Measurements from ENCODE around the gene ANGPTL2. TPM values are rescaled to one million over a fixed set of nuclear protein-coding genes. Genes with fewer than 3 reads are reported as not detected.

Gene ANGPTL2
- total and polyA plus RNA-seq, 5 donors from 2014 or later: not detected

- DNase-seq (no peak), ATAC-seq (ENCODE audit: low read depth in 2 of 2) (no peak)
- H3K36me3 ChIP-seq (ENCODE audit: control insufficient read depth, insufficient read depth, low read length): no peaks in the 10 kb centered on the region
- Mint-ChIP-seq H3K4me1 (no peaks in the 10 kb centered on the region), H3K27me3 (peaks cover 8% of the 10 kb centered on the region), H3K27ac (no peak overlapping the region), H3K36me3 (no peaks in the 10 kb centered on the region), H3K4me3 (no peak overlapping the region), H3K9me3 (no peaks in the 10 kb centered on the region)
- no peaks in the 10 kb centered on the region for H3K9me3 ChIP-seq (ENCODE audit: control insufficient read depth in 2 of 2, low read length in 2 of 2)
- no peaks in the 10 kb centered on the region for H3K27me3 ChIP-seq (ENCODE audit: control insufficient read depth, insufficient read depth, low read length)
- no peaks in the 10 kb centered on the region for H3K4me1 ChIP-seq (ENCODE audit: control insufficient read depth, insufficient read depth, low read length, poor library complexity, severe bottlenecking)
- H3K4me3 ChIP-seq (ENCODE audit: low read depth, low read length): no peak overlapping the region
- H3K27ac ChIP-seq (ENCODE audit: insufficient read depth, low read length, poor library complexity, severe bottlenecking): no peak overlapping the region
Observed at GRCh38 chr9:127107929-127108876, 14.2 kb downstream of the ANGPTL2 start.

GRCh38 chr9:127107171-127107928 lies 15.1 kb downstream of the ANGPTL2 start:
- Mint-ChIP-seq H3K4me1 (no peaks in the 10 kb centered on the region), H3K9me3 (no peaks in the 10 kb centered on the region), H3K4me3 (no peak overlapping the region), H3K36me3 (no peaks in the 10 kb centered on the region), H3K27ac (no peak overlapping the region), H3K27me3 (peaks cover 8% of the 10 kb centered on the region)
- Histone ChIP-seq H3K4me1 (ENCODE audit: control insufficient read depth, insufficient read depth, low read length, poor library complexity, severe bottlenecking) (no peaks in the 10 kb centered on the region), H3K4me3 (ENCODE audit: low read depth, low read length) (no peak overlapping the region), H3K9me3 (ENCODE audit: control insufficient read depth in 2 of 2, low read length in 2 of 2) (no peaks in the 10 kb centered on the region), H3K27me3 (ENCODE audit: control insufficient read depth, insufficient read depth, low read length) (no peaks in the 10 kb centered on the region), H3K27ac (ENCODE audit: insufficient read depth, low read length, poor library complexity, severe bottlenecking) (no peak overlapping the region), H3K36me3 (ENCODE audit: control insufficient read depth, insufficient read depth, low read length) (no peaks in the 10 kb centered on the region)
- DNase-seq: no peak
- no peak for ATAC-seq (ENCODE audit: low read depth in 2 of 2)

GRCh38 chr9:127106466-127106855 lies 16.0 kb downstream of the ANGPTL2 start:
- Mint-ChIP-seq H3K4me1 (no peaks in the 10 kb centered on the region), H3K27me3 (peaks cover 8% of the 10 kb centered on the region), H3K4me3 (no peak overlapping the region), H3K9me3 (no peaks in the 10 kb centered on the region), H3K36me3 (no peaks in the 10 kb centered on the region), H3K27ac (no peak overlapping the region)
- no peak overlapping the region for H3K27ac ChIP-seq (ENCODE audit: insufficient read depth, low read length, poor library complexity, severe bottlenecking)
- H3K9me3 ChIP-seq (ENCODE audit: control insufficient read depth in 2 of 2, low read length in 2 of 2): no peaks in the 10 kb centered on the region
- no peaks in the 10 kb centered on the region for H3K27me3 ChIP-seq (ENCODE audit: control insufficient read depth, insufficient read depth, low read length)
- H3K4me1 ChIP-seq (ENCODE audit: control insufficient read depth, insufficient read depth, low read length, poor library complexity, severe bottlenecking): no peaks in the 10 kb centered on the region
- H3K36me3 ChIP-seq (ENCODE audit: control insufficient read depth, insufficient read depth, low read length): no peaks in the 10 kb centered on the region
- no peak for DNase-seq
- ATAC-seq (ENCODE audit: low read depth in 2 of 2): no peak
- H3K4me3 ChIP-seq (ENCODE audit: low read depth, low read length): no peak overlapping the region

GRCh38 chr9:127105805-127106465 lies 16.5 kb downstream of the ANGPTL2 start:
- DNase-seq (no peak), ATAC-seq (ENCODE audit: low read depth in 2 of 2) (no peak)
- Histone ChIP-seq H3K36me3 (ENCODE audit: control insufficient read depth, insufficient read depth, low read length) (no peaks in the 10 kb centered on the region), H3K4me1 (ENCODE audit: control insufficient read depth, insufficient read depth, low read length, poor library complexity, severe bottlenecking) (no peaks in the 10 kb centered on the region), H3K27ac (ENCODE audit: insufficient read depth, low read length, poor library complexity, severe bottlenecking) (no peak overlapping the region), H3K27me3 (ENCODE audit: control insufficient read depth, insufficient read depth, low read length) (no peaks in the 10 kb centered on the region), H3K4me3 (ENCODE audit: low read depth, low read length) (no peak overlapping the region), H3K9me3 (ENCODE audit: control insufficient read depth in 2 of 2, low read length in 2 of 2) (no peaks in the 10 kb centered on the region)
- Mint-ChIP-seq H3K4me3 (no peak overlapping the region), H3K27ac (no peak overlapping the region), H3K4me1 (no peaks in the 10 kb centered on the region), H3K9me3 (no peaks in the 10 kb centered on the region), H3K27me3 (peaks cover 8% of the 10 kb centered on the region), H3K36me3 (no peaks in the 10 kb centered on the region)

GRCh38 chr9:127104581-127105311 lies 17.7 kb downstream of the ANGPTL2 start:
- H3K36me3 ChIP-seq (ENCODE audit: control insufficient read depth, insufficient read depth, low read length): no peaks in the 10 kb centered on the region
- Mint-ChIP-seq H3K4me1 (no peaks in the 10 kb centered on the region), H3K27me3 (peaks cover 4% of the 10 kb centered on the region), H3K27ac (peak overlapping the region in 1 of 3 donors; percentile 7), H3K36me3 (no peaks in the 10 kb centered on the region), H3K4me3 (no peak overlapping the region), H3K9me3 (no peaks in the 10 kb centered on the region)
- H3K4me1 ChIP-seq (ENCODE audit: control insufficient read depth, insufficient read depth, low read length, poor library complexity, severe bottlenecking): no peaks in the 10 kb centered on the region
- H3K4me3 ChIP-seq (ENCODE audit: low read depth, low read length): no peak overlapping the region
- ATAC-seq (ENCODE audit: low read depth in 2 of 2) (no peak), DNase-seq (no peak)
- no peaks in the 10 kb centered on the region for H3K9me3 ChIP-seq (ENCODE audit: control insufficient read depth in 2 of 2, low read length in 2 of 2)
- H3K27ac ChIP-seq (ENCODE audit: insufficient read depth, low read length, poor library complexity, severe bottlenecking): no peak overlapping the region
- H3K27me3 ChIP-seq (ENCODE audit: control insufficient read depth, insufficient read depth, low read length): no peaks in the 10 kb centered on the region

- H3K27me3 ChIP-seq (ENCODE audit: control insufficient read depth, insufficient read depth, low read length): no peaks in the 10 kb centered on the region
- H3K4me1 ChIP-seq (ENCODE audit: control insufficient read depth, insufficient read depth, low read length, poor library complexity, severe bottlenecking): no peaks in the 10 kb centered on the region
- H3K27ac ChIP-seq (ENCODE audit: insufficient read depth, low read length, poor library complexity, severe bottlenecking): no peak overlapping the region
- Mint-ChIP-seq H3K27ac (no peak overlapping the region), H3K9me3 (no peaks in the 10 kb centered on the region), H3K4me3 (no peak overlapping the region), H3K36me3 (no peaks in the 10 kb centered on the region), H3K27me3 (peaks cover 4% of the 10 kb centered on the region), H3K4me1 (no peaks in the 10 kb centered on the region)
- DNase-seq: no peak
- H3K9me3 ChIP-seq (ENCODE audit: control insufficient read depth in 2 of 2, low read length in 2 of 2): no peaks in the 10 kb centered on the region
- no peak for ATAC-seq (ENCODE audit: low read depth in 2 of 2)
- H3K4me3 ChIP-seq (ENCODE audit: low read depth, low read length): no peak overlapping the region
- H3K36me3 ChIP-seq (ENCODE audit: control insufficient read depth, insufficient read depth, low read length): no peaks in the 10 kb centered on the region
Observed at GRCh38 chr9:127102788-127103187, 19.6 kb downstream of the ANGPTL2 start.

- Histone ChIP-seq H3K27me3 (ENCODE audit: control insufficient read depth, insufficient read depth, low read length) (no peaks in the 10 kb centered on the region), H3K4me3 (ENCODE audit: low read depth, low read length) (no peak overlapping the region), H3K36me3 (ENCODE audit: control insufficient read depth, insufficient read depth, low read length) (no peaks in the 10 kb centered on the region), H3K4me1 (ENCODE audit: control insufficient read depth, insufficient read depth, low read length, poor library complexity, severe bottlenecking) (no peaks in the 10 kb centered on the region), H3K9me3 (ENCODE audit: control insufficient read depth in 2 of 2, low read length in 2 of 2) (no peaks in the 10 kb centered on the region), H3K27ac (ENCODE audit: insufficient read depth, low read length, poor library complexity, severe bottlenecking) (no peak overlapping the region)
- no peak overlapping the region for H3K4me3 Mint-ChIP-seq
- H3K27ac Mint-ChIP-seq: no peak overlapping the region
- no peaks in the 10 kb centered on the region for H3K9me3 Mint-ChIP-seq
- no peaks in the 10 kb centered on the region for H3K36me3 Mint-ChIP-seq
- H3K4me1 Mint-ChIP-seq: no peaks in the 10 kb centered on the region
- DNase-seq: no peak
- no peak for ATAC-seq (ENCODE audit: low read depth in 2 of 2)
- H3K27me3 Mint-ChIP-seq: peaks cover 4% of the 10 kb centered on the region
Observed at GRCh38 chr9:127102176-127102575, 20.3 kb downstream of the ANGPTL2 start.
